ENCODE measurements around the gene OCA2.

DNA sequence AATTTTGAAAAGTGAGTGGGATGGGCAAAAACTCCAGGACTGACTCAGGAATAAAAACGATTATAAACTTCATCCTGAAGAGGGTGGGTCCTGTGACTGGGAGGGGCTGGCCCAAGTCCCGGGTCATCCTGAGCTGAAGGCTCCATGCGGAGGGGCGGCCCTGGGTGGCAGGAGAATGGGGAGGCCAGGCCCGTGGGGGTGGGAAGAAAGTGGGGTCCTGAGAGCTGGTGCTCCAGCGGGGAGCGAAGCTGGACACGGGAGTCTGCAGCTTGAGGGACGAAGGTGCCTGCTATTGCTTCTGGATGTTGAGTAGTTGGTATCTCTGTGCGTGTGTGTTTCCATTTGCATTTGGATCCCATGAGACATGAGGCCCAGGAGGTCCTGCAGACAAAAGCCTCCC is 4.7 kb upstream of the OCA2 start:
- TF ChIP-seq POLR2A (IDR thresholded peaks at IDR 0.05; ENCODE audit: insufficient read depth in 1 of 2, low read depth in 2 of 2, low read length in 2 of 2) (no peak), MAFG (CRISPR knock-in tag; IDR thresholded peaks at IDR 0.05) (no peak), POLR2AphosphoS5 (IDR thresholded peaks at IDR 0.05; ENCODE audit: low read depth, low read length) (no peak), CTCF (CRISPR knock-in tag; IDR thresholded peaks at IDR 0.05) (no peak), HNRNPH1 (optimal IDR thresholded peaks at IDR 0.05; ENCODE audit: low read depth, low read length) (no peak), MAX (IDR thresholded peaks at IDR 0.05) (no peak), PCBP1 (IDR thresholded peaks at IDR 0.05; ENCODE audit: borderline replicate concordance, low read depth, low read length) (no peak), ZNF773 (CRISPR knock-in tag; IDR thresholded peaks at IDR 0.05; ENCODE audit: borderline replicate concordance) (no peak), EZH2 (conservative IDR thresholded peaks at IDR 0.05; ENCODE audit: low read depth, low read length) (no peak), MAZ (IDR thresholded peaks at IDR 0.05; ENCODE audit: borderline replicate concordance, low read depth, low read length) (no peak), MAZ (CRISPR knock-in tag; IDR thresholded peaks at IDR 0.05; ENCODE audit: low read depth) (no peak), ZNF770 (CRISPR knock-in tag; IDR thresholded peaks at IDR 0.05) (no peak), TCF12 (IDR thresholded peaks at IDR 0.05) (no peak), TCF12 (CRISPR knock-in tag; IDR thresholded peaks at IDR 0.05) (no peak), ZXDC (CRISPR knock-in tag; IDR thresholded peaks at IDR 0.05) (no peak)

Measured in HepG2 (cell line).